Esophagus muscularis mucosa (tissue), 4 donors: Measurements from ENCODE around the gene BTG2. TPM values are rescaled to one million over a fixed set of nuclear protein-coding genes. Genes with fewer than 3 reads are reported as not detected.

ENCODE experiments used
- DNase-seq: peaks from one replicate; pipeline ENCODE4 v3.0.0-alpha.2; 2017; ENCODE audit errors: extremely low spot score
- H3K27ac ChIP-seq, 4 donors: fragments of 200-600 bp; sonication (generic); replicated peaks in 1 of 4; 1 replicate in 3 of 4; 2 replicates in 1 of 4; pipeline ENCODE4 v1.5.1; 2016 to 2019; ENCODE audit warnings: mild to moderate bottlenecking in 1 of 4
- H3K27me3 ChIP-seq, 4 donors: fragments of 200-600 bp; sonication (generic); one replicate each; pipeline versions ENCODE4 v1.5.1 to v1.6.0; 2016 to 2019
- H3K36me3 ChIP-seq, 4 donors: fragments of 200-600 bp; sonication (generic); one replicate each; pipeline ENCODE4 v1.5.1; 2016 to 2019
- H3K4me1 ChIP-seq, 4 donors: fragments of 200-600 bp; sonication (generic); one replicate each; pipeline ENCODE4 v1.5.1; 2016 to 2019
- H3K4me3 ChIP-seq, 4 donors: fragments of 200-600 bp; sonication (generic); 1 replicate in 2 of 4; 2 replicates in 2 of 4; pipeline ENCODE4 v1.5.1; 2016 to 2019; ENCODE audit warnings: mild to moderate bottlenecking in 4 of 4, moderate library complexity in 1 of 4
- H3K9me3 ChIP-seq, 4 donors: fragments of 200-600 bp; sonication (generic); 1 replicate in 3 of 4; 2 replicates in 1 of 4; pipeline ENCODE4 v1.5.1; 2016 to 2019
- CTCF ChIP-seq, 3 experiments: fragments of 200-600 bp in 2 of 3; fragments of 450-650 bp in 1 of 3; sonication (generic) in 2 of 3; IDR thresholded peaks; one replicate each; pipeline ENCODE4 v1.5.1; 2017 to 2019; ENCODE audit warnings: antibody characterized with exemption in 3 of 3, mild to moderate bottlenecking in 2 of 3, moderate library complexity in 1 of 3
- EP300 ChIP-seq: sonication (generic); formaldehyde crosslinking; IDR thresholded peaks from one replicate; pipeline ENCODE4 v1.6.1; 2017; ENCODE audit warnings: antibody characterized with exemption
- POLR2A ChIP-seq: fragments of 450-650 bp; IDR thresholded peaks from one replicate; pipeline ENCODE4 v1.6.1; 2017; ENCODE audit warnings: antibody characterized with exemption, moderate library complexity, mild to moderate bottlenecking, low read depth
- POLR2AphosphoS5 ChIP-seq, 2 donors: sonication (generic); formaldehyde crosslinking; IDR thresholded peaks; one replicate each; pipeline ENCODE4 v1.6.1; 2017; ENCODE audit warnings: antibody characterized with exemption in 2 of 2
- WGBS: methylation state at CpG from one replicate; pipeline ENCODE4 v1.1.5; 2018; 5-methylcytosine and 5-hydroxymethylcytosine counted together
- intact Hi-C: fragments of 100-400 bp; cut with DNase I; formaldehyde crosslinking; loops from one replicate; pipeline ENCODE4 v1.15.1; 2023
- total RNA-seq, 4 donors: library from RNA; depleted of rRNA; stranded (reverse); fragments of >200 nt; gene quantifications; one replicate each; pipeline versions ENCODE4 v1.1.0 to v1.2.1, GENCODE V29; 2016

Gene BTG2
- total RNA-seq, 4 donors from 2014 or later: 67.7 to 656 (median 159) TPM

- intact Hi-C loops: no loop called here
- no peak overlapping the region for H3K4me3 ChIP-seq
- no peak for TF ChIP-seq EP300
- TF ChIP-seq POLR2AphosphoS5 (IDR thresholded peaks at IDR 0.05): no peak
- no peak for TF ChIP-seq POLR2A
- TF ChIP-seq CTCF (IDR thresholded peaks at IDR 0.05): no peak
- no peak for DNase-seq
- WGBS: 75% methylated on average over 5 of the region's 5 CpGs
- H3K9me3 ChIP-seq: no peaks in the 10 kb centered on the region
- no peaks in the 10 kb centered on the region for H3K27me3 ChIP-seq
- H3K4me1 ChIP-seq: peaks cover 61 to 74% (median 71%) of the 10 kb centered on the region in 4 donors
- peak overlapping the region; percentile 88 to 97 (median 91) for H3K27ac ChIP-seq
- H3K36me3 ChIP-seq: no peaks in the 10 kb centered on the region
Measured at GRCh38 chr1:203287898-203288297, 17.4 kb upstream of the BTG2 start.

GRCh38 chr1:203288400-203288799, 16.9 kb upstream of the BTG2 start:
- Histone ChIP-seq H3K27ac (peak overlapping the region; percentile 88 to 97 (median 91)), H3K9me3 (no peaks in the 10 kb centered on the region), H3K27me3 (no peaks in the 10 kb centered on the region), H3K36me3 (no peaks in the 10 kb centered on the region), H3K4me1 (peaks cover 59 to 71% (median 70%) of the 10 kb centered on the region in 4 donors), H3K4me3 (no peak overlapping the region)
- TF ChIP-seq POLR2A (no peak), EP300 (no peak), POLR2AphosphoS5 (IDR thresholded peaks at IDR 0.05) (no peak), CTCF (IDR thresholded peaks at IDR 0.05) (no peak)
- intact Hi-C loops: no loop called here
- DNase-seq: no peak
- WGBS: 94% methylated on average over 7 of the region's 7 CpGs

- Histone ChIP-seq H3K4me1 (peaks cover 54 to 69% (median 66%) of the 10 kb centered on the region in 4 donors), H3K9me3 (no peaks in the 10 kb centered on the region), H3K27ac (peak overlapping the region; percentile 88 to 97 (median 91)), H3K27me3 (no peaks in the 10 kb centered on the region), H3K4me3 (peak overlapping the region in 3 of 4 donors; percentile 39 to 51 (median 44)), H3K36me3 (no peaks in the 10 kb centered on the region)
- intact Hi-C loops: no loop called here
- no peak for DNase-seq
- WGBS: 54% methylated on average over 12 of the region's 12 CpGs
- TF ChIP-seq CTCF (IDR thresholded peaks at IDR 0.05) (no peak), POLR2AphosphoS5 (IDR thresholded peaks at IDR 0.05) (peak in 1 of 2 donors; percentile 5)
Measured at GRCh38 chr1:203289281-203289981, 15.9 kb upstream of the BTG2 start.

GRCh38 chr1:203289982-203290260, 15.4 kb upstream of the BTG2 start:
- WGBS: 66% methylated on average over 2 of the region's 2 CpGs
- TF ChIP-seq POLR2A: no peak
- TF ChIP-seq EP300: no peak
- no peak for TF ChIP-seq POLR2AphosphoS5 (IDR thresholded peaks at IDR 0.05)
- TF ChIP-seq CTCF (IDR thresholded peaks at IDR 0.05): no peak
- H3K4me3 ChIP-seq: peak overlapping the region; percentile 39 to 51 (median 44)
- no peaks in the 10 kb centered on the region for H3K36me3 ChIP-seq
- no peaks in the 10 kb centered on the region for H3K27me3 ChIP-seq
- no peak for DNase-seq
- H3K27ac ChIP-seq: peak overlapping the region; percentile 88 to 97 (median 91)
- peaks cover 53 to 67% (median 61%) of the 10 kb centered on the region in 4 donors for H3K4me1 ChIP-seq
- intact Hi-C loops: no loop called here
- no peaks in the 10 kb centered on the region for H3K9me3 ChIP-seq
